DMS 273 (cell line): ENCODE results near the gene ACSF2.

Experiments used
- DNase-seq: peaks from one replicate; lab custom pipeline; 2025; ENCODE audit not compliant: unreplicated experiment; lab: John Stamatoyannopoulos, UW

Gene ACSF2

DNA sequence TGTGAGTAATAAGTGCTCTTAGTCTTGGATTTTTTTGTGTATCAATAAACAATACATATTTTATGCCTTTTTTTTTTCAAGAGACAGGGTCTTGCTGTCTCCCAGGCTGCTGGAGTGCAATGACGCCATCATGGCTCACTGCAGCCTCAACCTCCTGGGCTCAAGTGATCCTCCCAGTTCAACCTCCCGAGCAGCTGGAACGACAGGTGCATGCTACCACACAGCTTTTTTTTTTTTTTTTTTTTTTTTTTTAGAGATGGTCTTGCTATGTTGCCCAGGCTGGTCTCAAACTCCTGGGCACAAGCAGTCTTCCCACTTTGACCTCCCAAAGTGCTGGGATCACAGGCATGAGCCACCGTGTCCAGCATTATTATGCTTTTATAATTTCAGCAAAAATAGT, 13.0 kb downstream of the ACSF2 start:
- no peak for DNase-seq

DNA sequence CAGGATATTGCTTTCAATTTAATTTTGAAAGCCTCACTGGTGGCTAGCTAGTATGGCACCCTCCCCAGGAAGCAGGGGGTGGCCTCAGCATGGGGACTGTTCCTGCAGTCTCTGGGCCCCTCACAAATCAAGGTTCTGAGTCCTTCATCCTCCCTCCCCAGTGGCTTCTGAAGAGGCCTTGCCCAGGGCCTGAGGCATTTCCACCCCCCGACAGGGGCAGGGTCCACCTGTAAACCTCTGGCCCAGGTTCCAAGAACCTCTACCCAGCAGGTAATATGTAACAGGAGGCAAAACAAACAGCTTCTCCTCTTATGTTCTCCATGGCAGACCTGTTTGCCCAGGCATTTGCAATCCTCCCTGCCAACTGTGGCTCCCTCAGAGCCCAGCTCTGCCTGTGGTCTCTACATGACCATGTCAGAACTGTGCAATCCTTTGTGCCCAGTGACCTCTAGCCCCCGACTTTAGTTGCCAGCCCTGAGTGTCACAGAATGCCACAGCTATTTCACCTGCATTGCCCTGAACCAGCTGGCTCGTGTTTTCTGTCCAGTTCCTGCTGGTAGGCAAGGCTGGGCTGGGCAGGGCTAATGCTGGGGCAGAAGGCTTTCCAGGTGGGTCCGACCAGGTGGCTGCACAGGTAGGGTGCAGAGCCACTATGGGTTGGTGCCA, 14.3 kb downstream of the ACSF2 start:
- DNase-seq = no peak

DNA sequence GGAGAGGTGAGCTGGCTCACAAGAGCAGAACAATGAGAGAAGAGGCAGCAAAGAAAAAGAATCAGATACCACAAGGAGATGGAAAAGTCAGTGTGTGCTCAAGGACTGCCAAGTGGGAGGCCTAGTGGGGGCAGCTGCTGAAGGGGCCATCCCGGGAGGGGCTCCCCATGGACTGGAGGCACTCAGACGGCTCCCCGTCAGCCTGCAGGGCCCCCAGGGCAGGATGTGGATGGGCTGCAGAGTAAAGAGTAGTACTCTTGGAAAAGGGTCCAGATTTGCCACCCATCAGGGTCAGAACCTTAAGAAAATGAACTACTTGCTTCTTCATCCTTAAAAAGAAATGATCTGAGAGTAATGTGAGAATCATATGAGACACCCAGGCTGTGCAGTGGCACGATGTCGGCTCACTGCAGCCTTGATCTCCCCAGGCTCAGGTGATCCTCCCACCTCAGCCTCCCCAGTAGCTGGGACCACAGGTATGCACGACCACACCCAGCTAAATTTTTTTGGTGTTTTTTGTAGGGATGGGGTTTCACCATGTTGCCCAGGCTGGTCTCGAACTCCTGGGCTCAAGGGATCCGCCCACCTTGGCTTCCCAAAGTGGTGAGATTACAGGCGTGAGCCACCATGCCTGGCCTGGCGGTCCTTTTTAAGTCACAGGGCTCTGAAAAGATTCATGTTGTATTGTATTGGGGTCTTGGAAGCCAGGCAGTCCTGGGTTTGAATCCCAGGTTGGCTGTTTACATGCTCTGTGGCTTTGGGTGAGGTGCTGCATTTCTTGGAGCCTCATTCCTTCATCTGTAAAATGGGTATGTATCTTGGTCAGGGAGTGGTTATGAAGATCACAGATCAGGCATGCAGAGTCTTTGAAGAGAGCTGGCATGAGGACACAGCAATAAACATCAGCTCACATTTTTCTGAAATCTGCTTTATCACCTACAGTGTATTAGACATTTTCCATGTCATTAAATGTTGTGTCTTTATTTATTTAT, 15.1 kb downstream of the ACSF2 start:
- no peak for DNase-seq

DNA sequence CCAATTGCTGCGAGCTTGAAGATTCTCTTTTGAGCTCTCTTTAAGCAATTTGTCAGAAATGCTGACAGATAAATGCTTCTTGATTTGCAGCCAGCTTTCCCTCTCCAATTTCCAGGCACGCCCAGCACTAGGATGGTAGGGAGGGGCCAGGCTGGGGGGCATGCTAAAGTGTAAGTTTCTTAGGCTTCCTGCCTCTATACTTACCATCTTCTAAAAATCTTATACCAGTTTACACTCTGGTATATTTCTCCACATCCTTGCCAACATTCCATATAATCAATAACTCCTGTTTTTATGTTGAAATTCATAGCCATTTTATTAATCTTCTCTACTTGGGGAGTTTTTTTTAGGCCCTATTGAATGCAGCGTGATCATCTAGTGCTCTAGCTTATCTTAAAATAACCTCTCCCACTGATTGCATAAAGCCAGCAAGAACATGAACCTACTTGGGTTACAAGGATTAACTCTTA, 17.5 kb downstream of the ACSF2 start:
- peak; percentile 82 for DNase-seq

DNA sequence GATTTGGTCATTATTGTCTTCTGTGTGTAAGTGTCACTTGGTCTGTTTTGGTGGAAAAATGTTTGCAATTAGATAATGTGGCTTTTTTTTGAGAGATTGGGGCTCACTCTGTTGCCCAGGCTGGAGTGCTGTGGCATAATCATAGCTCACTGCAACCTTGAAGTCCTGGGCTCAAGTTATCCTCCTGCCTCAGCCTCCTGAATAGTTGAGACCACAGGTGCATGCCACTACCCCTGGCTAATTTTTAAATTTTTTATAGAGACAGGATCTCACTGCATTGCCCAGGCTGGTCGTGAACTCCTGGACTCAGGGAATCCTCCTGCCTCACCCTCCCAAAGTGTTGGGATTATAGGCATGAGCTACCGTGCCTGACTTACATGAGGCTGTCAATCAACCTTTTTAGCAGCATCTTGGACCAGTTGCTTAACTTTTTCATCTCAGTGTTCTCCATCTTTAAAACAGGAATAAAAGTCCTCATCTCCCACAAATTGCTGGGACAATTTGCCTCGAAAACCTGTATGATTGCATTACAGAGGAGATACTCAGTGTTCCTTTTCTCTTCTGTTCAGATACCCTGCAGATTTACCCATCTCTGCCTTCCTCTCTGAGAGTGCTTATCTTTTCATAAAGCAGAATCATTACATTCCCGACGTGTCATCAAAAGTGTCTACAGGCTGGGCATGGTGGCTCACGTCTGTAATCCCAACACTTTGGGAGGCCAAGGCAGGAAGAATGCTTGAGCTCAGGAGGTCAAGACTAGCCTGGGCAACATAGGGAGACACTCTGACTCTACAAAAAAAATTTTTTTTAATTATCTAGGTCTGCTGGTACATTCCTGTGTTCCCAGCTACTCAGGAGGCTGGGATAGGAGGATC, 19.1 kb downstream of the ACSF2 start:
- no peak for DNase-seq

DNA sequence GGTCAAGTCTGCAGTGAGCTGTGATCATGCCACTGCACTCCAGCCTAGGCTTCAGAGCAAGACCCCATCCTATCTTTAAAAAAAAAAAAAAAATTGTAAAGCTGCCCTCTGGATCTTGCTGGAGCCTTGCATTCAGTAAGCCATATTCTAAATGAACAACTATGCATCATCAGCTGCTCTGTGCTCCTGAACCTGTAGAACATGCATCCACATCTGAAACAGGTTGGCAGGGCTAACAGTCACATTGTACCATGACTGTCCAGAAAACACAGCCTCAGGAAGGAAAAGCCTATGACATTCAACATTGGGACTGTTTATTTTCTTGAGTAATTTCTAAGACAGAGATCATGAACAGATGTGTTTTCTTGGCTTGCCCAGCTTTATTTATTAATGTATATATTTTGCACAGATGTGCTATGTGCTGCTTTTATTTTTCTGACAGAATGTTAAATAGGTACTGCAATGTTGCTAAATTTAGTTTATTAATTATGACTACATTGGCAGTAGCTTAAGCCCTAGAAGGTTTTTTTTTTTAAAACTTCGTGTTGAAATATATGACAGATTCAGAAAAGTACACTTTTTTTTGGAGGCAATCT, 19.8 kb downstream of the ACSF2 start:
- no peak for DNase-seq

DNA sequence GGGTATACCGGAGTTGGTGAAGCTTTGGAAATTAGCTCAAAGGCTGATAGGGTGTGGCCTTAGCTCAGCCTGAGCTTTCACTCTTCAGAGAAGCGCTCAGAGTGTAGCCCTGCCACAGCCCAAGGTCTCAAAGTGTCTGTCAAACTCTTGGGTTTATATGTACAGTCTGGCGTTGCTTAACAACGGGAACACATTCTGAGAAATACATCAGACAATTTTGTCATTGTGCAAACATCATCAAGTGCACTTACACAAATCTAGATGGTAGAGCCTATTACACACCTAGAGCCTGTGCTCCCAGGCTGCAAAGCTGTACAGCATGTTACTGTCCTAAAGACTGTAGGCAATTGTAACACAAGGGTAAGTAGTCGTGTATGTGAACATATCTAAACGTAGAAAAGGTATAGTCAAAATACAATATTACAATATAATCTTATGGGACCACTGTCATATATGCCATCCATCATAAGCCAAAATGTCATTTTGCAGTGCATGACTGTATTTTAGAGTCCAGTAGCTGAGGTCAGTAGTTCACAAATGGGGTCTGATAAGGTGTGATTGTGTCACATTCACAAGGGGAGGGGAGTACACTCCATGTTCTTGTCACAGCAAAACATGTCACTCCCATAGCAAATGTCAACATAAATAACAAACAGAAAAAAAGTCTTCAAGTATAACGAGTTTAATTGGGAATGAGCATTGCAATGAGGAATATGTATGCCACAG, 22.0 kb downstream of the ACSF2 start:
- no peak for DNase-seq

DNA sequence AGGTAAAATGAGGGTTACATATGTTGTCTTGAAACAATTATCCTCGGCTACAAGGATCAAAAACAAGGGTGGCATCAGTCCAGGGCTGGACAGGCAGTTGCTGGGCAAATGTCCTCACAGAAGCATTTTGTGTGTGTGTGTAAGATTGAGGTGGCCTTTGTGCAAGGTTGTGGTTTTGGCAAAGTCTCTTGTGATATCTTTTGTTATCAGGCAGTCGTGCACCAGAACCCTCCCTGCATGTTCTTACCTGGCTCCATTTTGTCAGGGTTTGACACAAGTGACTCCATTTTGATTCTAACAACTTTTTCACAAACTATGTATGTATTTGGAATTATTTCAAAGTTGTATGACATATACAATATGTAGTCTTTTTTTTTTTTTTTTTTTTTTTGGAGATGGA, 22.6 kb downstream of the ACSF2 start:
- no peak for DNase-seq

DNA sequence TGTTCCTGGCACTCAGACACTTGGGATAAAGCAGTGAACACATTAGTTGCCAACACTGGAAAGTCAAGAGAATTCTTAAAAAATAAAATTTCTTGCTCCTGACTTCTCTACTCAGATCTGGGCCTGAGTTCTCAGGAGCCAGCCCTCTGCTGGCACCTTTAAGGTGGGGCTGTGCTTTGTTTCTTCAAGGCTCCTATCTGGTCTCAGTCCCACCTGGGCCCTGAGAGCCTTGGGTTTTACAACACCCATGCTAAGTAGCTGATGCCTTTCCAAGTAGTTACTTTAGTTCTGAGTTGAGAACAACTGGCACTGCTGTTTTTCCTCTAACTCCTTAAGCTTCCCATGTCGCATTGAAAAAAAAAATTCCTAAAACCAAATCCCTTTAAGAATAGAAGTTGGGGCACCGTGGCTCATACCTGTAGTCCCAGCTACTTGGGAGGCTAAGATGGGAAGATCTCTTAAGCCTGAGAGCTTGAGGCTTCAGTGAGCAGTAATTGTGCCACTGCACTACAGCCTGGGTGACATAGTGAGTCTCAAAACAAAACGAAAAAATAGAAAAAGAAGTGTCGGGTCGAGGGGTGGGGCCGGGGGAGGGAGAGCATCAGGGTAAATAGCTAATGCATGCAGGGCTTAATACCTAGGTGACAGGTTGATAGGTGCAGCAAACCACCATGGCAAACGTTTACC, 26.1 kb downstream of the ACSF2 start:
- DNase-seq = no peak

DNA sequence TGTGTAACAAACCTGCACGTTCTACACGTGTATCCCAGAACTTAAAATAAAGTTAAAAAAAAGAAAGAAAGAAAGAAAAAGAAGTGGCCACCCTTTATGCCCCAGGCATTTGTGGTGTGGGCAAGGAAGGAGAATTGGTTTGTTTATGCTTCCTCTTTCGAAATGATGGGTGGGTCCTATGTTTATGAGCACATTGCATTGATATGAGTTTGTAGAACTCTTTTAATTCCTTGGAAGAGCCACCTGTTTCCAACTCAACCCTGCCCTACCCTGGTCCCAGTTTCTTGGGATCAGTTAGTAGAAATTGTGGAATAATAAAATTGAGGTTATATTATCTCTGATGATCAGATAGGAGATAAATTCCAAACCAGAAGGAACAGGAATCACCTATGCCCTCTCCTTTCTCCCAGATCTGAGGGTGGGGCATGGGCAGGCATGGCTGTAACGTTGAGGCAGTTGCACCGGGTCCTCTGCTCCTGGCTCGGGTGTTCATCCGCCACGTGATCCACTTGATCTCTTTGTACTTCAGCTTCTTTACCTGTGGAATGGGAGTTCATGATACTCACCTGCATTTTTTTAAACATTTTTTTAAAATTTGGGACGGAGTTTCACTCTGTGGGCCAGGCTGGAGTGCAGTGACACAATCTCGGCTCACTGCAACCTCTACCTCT, 26.7 kb downstream of the ACSF2 start:
- no peak for DNase-seq

DNA sequence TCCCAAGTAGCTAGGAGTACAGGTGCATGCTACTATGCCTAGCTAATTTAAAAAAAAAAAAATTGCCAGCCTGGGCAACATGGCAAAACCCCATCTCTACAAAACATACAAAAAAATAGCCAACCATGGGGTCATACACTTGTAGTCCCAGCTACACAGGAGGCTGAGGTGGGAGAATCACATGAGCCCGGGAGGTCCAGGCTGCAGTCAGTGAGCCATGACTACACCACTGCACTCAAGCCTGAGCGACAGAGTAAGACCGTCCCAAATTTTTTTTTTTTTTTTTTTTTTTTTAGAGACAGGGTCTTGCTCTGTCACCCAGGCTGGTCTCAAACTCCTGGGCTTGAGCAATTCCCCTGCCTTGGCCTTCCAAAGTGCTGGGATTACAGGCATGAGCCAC, 27.9 kb downstream of the ACSF2 start:
- DNase-seq = no peak

DNA sequence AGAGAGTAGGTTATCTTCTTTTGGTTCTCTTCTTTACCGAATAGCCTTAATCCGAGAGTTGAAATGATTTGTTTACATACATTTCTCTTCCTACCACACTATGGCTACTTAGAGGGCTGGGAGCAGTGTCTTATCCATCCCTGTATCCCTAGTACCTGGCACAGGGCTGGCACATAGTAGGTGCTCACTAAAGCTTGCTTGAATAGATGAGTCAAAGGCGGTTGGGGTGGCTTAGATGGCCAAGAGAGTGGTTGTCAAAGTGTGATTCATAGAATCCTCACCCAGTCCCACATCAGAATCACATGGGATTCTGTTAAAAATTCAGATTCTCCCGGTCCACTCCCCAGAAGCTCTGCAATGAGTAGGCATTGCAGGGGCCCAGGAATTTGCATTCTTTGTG, 31.6 kb downstream of the ACSF2 start:
- no peak for DNase-seq

DNA sequence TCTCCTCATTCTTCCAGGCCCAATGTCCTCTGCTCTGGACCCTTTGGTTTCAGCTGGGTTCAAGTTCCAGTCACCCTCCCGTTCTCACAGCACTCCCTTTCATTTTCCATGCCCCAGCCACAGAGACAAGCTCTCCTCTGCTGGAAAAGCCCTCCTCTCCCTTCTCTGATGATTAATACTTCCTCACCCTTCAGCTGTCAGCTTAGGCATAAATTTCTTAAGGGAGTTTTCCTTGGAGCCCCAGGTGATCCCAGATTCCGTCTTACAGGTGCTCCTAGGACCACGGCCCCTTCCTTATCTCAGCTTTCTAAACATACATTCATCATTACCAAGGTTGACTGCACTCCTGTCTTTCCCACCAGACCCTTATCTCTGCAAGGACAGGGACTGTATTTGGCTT, 32.3 kb downstream of the ACSF2 start:
- no peak for DNase-seq

DNA sequence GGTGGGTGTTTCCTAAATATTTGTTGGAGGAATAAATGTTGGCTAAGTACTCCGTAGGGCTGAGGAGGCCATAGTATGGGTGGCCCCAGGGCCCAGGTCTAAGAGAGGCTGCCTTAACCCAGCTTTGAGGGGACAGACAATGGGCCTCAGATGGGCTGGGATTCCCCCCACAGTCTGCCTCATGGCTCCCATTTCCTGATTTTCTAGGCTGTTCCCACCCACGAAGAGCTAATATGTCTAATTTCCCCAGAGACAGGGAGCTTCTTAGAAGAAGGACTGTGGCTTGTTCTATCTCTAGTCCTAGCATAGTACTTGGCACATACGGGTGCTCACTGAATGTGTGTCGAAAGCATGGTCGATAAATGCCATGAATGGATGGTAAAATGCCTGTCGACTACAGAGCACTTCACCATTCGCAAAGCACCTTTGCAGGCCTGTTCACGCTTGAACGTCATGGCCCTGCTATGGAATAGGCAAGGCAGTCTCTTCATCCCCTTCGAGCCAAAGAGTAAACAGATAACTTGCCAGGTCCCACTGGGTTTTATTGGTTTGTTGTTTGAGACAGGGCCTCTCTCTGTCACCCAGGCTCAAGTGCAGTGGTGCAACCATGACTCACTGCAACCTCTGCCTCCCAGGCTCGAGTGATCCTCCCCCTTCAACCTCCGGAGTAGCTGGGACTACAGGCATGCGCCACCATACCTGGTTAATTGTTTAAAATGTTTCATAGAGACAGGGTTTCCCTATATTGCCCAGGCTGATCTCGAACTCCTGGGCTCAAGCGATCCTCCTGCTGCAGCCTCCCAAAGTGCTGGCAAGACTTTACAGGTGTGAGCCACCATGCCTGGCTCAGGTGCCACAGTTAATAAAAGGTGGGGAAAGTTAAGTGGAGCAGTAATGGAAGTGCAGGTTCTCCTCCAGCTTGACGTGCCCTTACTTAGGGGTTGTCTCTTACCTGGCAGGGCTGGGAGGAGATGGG, 33.0 kb downstream of the ACSF2 start:
- no peak for DNase-seq

DNA sequence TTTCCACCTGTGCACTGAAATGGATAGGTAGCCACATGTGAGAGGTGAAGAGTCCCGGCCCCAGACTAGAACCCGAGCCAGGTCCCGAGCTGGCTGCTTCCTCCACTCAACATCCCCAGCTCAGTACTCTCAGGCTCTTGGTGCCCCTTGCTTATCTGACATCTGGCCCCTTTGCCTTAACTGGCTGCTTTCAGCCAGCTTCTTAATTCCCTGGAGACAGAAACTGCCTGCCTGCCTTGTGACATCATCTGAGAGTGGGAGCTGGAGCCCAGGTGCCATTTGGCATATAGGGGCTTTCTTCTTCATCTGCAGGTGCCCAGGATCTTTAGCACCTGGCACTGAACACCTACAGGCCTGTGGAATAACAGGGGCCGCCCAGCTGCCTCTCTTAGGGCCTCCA, 33.7 kb downstream of the ACSF2 start:
- peak; percentile 84 for DNase-seq

DNA sequence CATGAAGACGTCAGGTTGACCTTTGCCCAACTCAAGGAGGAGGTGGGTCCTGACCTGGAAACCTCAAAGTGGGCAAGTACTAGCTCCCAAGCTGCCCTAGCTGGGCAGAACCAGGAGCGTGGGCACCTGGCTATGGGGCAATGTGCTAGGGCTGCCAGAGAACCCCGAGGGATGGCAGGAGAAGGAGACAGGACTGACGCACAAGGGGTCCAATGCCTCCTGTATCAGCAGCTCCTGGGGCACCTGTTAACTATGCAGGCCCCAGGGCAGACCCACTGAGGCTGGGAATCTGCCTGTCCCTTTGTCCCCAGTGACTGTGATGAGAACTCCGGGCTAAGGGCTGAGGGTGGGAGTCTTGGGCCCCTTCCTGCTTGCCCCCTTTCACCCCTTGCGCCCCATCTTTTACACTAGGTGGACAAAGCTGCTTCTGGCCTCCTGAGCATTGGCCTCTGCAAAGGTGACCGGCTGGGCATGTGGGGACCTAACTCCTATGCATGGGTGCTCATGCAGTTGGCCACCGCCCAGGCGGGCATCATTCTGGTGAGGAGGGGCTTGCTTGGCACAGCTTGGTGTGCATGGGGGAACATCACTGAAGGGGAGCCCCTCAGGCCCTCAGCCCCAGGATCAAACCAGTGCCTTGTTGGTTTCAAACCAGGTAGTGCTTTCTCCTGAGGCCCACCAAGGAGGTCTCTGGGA, 35.0 kb downstream of the ACSF2 start:
- no peak for DNase-seq

DNA sequence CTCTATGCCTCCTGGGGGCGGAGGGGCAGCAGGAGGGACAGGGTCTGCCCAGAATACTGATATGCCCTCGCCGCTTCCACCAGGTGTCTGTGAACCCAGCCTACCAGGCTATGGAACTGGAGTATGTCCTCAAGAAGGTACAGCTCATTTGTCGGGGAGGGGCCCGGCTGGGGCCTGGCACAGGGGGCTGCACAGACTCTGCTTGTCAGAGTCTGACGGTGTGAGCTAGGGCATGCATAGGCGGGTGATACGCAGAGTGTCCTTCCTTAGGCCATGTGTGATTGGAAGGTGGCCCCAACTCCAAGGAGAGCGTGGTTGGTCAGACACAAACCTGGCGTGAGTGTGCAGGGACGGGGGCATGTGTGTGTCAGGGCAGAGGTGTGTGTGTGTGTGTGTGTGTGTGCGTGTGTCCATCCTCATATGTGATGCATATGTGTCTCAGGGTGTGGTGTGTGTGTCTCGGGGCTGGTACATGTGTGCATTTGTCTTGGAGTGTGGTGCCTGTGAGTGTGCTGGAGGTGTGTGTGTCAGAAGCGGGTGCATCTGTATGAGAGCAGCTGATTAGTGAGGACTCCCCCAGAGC, 35.6 kb downstream of the ACSF2 start:
- DNase-seq = no peak
